KG1 (cell line): ENCODE measurements around the gene DPP10.
"Not testable (repeated sequence)": the region's sequence is repeated elsewhere in the genome, so short reads cannot be mapped to it uniquely, and the experiment has no call there.

Experiments used
- DNase-seq: peaks from one replicate; lab custom pipeline; 2025; lab: John Stamatoyannopoulos, UW

DPP10 gene

GRCh38 chr2:114962532-114962931, 520.1 kb downstream of the DPP10 start:
- no peak for DNase-seq

GRCh38 chr2:114968748-114969400, 526.4 kb downstream of the DPP10 start:
- DNase-seq: no peak

DNA sequence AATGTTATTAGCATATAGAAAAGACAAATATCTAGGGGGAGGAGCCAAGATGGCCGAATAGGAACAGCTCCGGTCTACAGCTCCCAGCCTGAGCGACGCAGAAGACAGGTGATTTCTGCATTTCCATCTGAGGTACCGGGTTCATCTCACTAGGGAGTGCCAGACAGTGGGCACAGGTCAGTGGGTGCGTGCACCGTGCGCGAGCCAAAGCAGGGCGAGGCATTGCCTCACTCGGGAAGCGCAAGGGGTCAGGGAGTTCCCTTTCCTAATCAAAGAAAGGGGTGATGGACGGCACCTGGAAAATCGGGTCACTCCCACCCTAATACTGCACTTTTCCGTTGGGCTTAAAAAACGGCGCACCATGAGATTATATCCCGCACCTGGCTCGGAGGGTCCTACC, 561.9 kb downstream of the DPP10 start:
- not testable (repeated sequence) for DNase-seq

GRCh38 chr2:115011721-115012120, 569.3 kb downstream of the DPP10 start:
- no peak for DNase-seq

DNA sequence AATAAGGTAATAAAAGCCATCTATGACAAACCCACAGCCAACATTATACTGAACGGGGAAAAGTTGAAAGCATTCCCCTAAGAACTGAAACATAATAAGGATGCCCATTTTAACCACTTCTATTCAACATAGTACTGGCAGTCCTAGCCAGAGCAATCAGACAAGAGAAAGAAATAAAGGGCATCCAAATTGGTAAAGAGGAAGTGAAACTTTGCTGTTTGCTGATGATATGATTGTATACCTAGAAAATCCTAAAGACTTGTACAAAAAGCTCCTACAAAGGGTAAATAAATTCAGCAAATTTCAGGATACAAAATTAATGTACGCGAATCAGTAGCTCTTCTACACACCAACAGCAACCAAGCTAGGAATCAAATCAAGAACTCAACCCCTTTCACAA, 579.6 kb downstream of the DPP10 start:
- DNase-seq: not testable (repeated sequence)

DNA sequence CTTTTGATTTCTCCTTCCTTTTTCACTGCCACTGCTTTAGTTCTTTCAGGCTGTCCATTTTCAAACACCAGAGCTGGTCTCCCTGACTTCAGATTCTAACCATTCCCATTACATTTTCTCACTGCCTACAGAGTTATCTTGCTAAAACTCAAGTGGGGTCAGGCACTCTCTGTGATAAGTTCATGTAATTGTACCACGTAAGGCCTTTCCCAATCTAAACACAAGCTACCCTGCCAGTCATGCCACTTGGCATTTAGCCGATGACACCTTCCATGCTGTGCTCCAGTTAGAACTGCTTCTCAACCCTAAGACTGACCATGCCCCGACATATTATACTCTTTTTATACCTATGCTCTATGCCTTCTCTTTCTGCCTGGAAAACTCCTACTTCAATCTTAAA, 592.4 kb downstream of the DPP10 start:
- no peak for DNase-seq

DNA sequence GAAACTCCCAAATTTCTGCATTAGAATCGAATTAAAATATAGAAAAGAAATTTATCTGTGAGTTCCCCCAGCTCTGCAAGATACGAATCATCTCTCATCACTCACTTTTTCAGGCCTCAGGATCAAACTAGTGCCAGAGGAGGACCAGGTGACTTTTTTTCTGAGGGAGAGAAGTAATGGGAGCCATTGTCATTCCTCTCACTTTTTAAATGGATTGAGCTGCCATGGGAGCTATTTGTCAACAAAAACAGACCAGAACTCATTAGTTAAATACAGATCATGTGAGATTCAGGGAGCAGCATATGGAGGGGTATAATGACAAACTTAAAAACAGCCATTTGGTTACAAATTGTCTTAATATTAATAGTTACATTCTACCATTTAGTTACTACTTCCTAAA, 594.4 kb downstream of the DPP10 start:
- DNase-seq: no peak

DNA sequence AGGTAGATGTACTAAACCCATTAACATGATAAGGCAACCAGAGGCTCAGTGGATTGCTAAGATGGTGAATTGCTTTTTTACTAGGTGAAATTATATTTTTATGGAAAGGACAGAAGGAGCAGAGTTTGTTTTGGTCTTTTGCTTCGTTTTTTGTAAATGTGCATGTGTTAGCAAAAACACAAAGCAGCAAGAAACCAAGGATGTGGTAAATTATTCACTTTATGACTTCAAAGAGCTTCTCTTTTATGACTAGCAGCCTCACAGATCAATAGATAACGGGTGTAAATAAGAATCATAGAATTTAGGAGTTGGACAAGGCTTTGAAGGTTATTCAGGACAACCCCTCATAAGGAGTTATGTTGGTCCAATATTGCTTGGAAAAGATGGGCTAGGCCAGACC, 615.0 kb downstream of the DPP10 start:
- no peak for DNase-seq

DNA sequence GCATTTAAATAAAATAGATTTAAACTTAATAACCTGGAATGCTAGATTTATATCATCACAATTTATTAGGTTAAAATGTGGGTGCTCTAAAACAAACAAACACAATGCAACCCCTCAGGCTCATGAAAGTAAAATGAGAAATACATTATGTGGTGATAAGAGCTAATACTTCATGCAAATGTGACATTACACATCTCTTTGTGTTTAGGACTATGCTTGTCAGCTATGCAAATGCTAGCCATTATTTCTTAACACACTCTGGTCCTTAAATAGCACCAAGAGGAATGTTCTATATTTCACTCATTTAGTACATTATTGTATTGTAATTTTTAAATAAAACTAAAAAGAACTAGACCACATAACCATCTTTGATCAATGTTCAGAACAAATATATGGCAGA, 627.6 kb downstream of the DPP10 start:
- no peak for DNase-seq

DNA sequence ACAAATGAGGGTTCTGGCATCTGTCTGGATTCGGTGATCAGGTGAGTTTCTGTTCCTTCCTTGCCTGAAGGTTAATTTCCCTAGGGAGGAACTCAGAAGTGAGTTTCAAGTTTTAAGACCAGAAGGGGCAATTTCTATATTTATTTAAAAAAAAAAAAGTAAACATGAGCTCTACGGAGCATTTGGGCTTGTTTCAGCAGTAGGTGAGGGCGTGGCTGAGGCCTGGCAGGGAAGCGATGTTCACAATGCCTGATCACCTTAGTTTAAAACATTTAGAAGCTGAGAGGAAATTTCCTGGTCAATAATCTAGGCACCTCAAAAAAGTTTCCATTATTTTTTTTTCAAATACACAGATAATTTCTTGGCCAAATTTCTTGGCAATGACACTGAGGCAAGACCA, 629.1 kb downstream of the DPP10 start:
- no peak for DNase-seq

DNA sequence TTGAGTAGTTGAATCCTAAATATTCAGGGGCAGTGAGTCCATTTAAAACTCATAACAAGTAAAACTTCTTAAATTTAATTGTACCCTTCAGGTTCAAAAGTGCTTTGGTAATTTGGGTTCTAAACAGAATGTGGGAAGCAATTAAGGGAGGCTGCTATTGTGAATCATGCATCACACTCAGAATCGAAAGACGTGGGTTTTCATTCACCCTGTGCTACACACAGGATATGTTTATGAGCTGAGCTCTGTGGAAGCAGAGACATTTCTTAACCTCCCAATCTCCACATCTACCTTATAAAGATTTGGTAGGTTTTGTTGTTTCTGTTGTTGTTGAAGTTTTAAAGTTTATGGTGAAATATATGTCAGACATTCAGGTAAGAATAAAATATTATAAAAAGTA, 633.4 kb downstream of the DPP10 start:
- DNase-seq: no peak

DNA sequence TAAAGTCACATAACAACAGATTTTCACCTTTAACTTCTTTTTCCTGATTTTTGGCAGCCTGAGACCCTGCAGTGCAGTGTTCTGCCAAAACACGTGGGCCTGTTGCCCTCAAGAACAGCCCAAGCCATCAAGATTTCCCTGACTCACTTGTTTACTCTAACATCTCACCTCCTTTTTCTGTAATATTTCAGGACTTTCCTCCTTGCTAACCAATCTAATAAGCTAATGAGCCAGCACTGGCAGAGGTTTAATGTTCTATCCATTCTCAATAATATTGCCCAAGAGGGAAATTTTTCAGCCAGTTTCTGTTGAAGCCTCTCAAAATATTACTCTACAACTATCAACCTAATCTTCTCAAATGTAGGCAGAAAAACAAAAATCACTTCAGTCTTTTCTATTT, 635.2 kb downstream of the DPP10 start:
- no peak for DNase-seq

DNA sequence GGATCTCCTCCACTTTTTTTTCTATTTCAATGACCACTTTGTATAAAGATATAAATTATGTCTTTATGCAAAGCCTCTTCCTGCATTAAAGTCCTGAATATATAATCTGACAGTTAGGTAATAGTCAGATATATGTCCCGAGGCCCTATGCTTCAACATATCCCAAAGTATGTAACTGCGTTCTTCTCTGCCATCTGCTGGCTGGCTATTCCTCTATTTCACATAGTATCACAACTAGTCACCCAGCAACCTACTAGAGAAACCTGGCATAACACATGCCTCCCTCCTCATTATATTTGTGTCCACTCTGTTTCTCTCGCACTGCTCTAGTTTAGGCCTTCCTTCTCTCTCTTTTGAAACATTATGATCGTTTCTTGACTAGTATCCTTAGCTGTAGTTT, 640.8 kb downstream of the DPP10 start:
- DNase-seq: no peak

DNA sequence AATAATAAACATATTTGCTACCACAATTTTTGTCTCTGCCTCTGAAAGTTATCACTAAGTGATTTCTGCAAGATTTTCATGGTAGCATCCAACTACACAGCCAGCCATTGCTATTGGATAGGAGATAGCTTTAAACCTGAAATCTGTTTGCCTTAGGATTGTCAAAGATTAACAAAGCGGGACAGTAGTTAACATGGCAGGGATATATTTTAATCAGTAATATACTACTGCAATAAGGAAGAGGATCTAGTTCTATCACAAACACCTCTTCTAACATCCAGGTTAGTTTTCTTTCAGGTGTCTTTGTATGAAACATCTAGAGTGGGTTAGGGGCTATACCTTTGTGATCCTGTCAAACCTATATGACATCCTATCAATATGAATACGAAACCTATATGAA, 641.3 kb downstream of the DPP10 start:
- DNase-seq: no peak

DNA sequence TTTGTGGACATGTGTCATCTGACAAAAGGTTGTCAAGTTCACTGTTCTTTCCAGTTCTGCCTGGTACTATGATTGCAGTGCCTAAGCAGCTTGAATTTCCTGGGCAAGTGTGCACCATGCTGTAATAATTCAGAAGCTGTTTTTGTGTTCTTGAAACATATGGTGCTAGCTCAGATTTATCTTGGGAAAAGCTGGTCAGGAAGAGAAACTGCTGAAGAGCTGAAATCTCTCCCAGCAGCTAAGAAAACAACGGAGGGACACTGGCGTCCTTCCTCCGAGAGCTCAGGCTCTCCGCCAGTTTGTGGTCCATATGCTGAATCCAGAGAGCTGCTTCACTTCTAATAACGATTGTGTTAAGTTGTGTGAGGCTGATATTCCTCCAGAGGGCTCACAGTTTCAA, 642.0 kb downstream of the DPP10 start:
- DNase-seq: no peak

DNA sequence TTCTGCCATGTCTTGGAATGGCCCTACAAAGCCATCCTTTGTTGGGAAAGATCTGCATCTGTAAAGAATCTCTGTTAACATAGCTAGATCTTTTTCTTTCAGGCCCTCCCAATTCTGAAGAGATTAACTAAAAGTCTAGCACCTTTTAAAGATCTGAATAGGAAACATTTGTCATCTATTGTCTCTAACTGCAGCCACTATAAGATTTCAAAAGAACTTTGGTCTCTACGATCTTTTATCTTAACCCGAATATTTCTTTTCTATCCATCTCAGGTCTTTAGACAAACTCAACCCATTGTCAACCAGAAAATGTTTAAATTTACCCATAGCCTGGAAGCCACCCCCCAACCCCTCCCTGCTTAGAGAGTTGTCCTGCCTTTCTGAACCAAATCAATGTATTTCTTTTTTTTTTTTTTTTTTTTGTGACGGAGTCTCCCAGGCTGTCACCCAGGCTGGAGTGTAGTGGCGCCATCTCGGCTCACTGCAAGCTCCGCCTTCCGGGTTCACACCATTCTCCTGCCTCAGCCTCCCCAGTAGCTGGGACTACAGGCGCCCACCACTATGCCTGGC, 643.7 kb downstream of the DPP10 start:
- DNase-seq: not testable (repeated sequence)

GRCh38 chr2:115094441-115094840, 652.0 kb downstream of the DPP10 start:
- no peak for DNase-seq

GRCh38 chr2:115105966-115106365, 663.5 kb downstream of the DPP10 start:
- no peak for DNase-seq

- DNase-seq: no peak
Measured at GRCh38 chr2:115115135-115115534, 672.7 kb downstream of the DPP10 start.

DNA sequence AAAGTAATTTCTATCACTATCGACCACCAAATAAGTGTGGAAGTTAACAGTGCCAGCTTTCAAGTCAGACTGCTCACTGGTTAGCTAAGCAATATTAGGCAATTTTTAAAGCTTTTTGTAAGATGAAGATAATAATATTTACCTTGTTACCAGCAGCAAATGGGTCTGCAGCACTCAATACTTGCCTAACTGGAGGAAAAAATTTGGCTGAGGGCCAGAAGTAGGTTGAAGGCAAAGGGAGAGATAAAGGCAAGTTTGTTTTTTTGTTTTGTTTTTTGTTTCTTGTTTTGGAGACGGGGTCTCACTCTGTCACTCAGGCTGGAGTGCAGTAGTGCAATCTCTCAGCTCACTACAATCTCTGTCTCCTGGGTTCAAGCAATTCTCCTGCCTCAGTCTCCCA, 675.9 kb downstream of the DPP10 start:
- no peak for DNase-seq

GRCh38 chr2:115119086-115119485, 676.6 kb downstream of the DPP10 start:
- no peak for DNase-seq

GRCh38 chr2:115122701-115123100, 680.3 kb downstream of the DPP10 start:
- DNase-seq: no peak

- no peak for DNase-seq
Measured at GRCh38 chr2:115124817-115125216, 682.4 kb downstream of the DPP10 start.

- no peak for DNase-seq
Measured at GRCh38 chr2:115129536-115129935, 687.1 kb downstream of the DPP10 start.
